ENCODE results near the gene DKC1.
"Not testable (repeated sequence)": the region's sequence is repeated elsewhere in the genome, so short reads cannot be mapped to it uniquely, and the experiment has no call there.

Gene DKC1

GRCh38 chrX:154805696-154806091, 43.0 kb downstream of the DKC1 start:
- no peak for TF ChIP-seq CTCF (IDR thresholded peaks at IDR 0.05; ENCODE audit: low read depth, low read length)
- in situ Hi-C loops (cut with HindIII; ENCODE audit: low sequenced_read_pairs): no loop called here
- DNase-seq (ENCODE audit: low read depth, low spot score): peak; percentile 22
- peak overlapping the region; percentile 47 for H3K4me3 ChIP-seq (ENCODE audit: low read depth, low read length)

GRCh38 chrX:154806837-154807501, 44.3 kb downstream of the DKC1 start:
- in situ Hi-C loops (cut with HindIII; ENCODE audit: low sequenced_read_pairs): no loop called here
- no peak for TF ChIP-seq CTCF (IDR thresholded peaks at IDR 0.05; ENCODE audit: low read depth, low read length)
- no peak overlapping the region for H3K4me3 ChIP-seq (ENCODE audit: low read depth, low read length)
- no peak for DNase-seq (ENCODE audit: low read depth, low spot score)

- in situ Hi-C loops (cut with HindIII; ENCODE audit: low sequenced_read_pairs): no loop called here
- DNase-seq (ENCODE audit: low read depth, low spot score): no peak
- no peak for TF ChIP-seq CTCF (IDR thresholded peaks at IDR 0.05; ENCODE audit: low read depth, low read length)
- H3K4me3 ChIP-seq (ENCODE audit: low read depth, low read length): no peak overlapping the region
These were observed 47.4 kb downstream of the DKC1 start for GRCh38 chrX:154809939-154810665.

GRCh38 chrX:154812341-154813101, 49.9 kb downstream of the DKC1 start:
- no peak for TF ChIP-seq CTCF (IDR thresholded peaks at IDR 0.05; ENCODE audit: low read depth, low read length)
- no peak for DNase-seq (ENCODE audit: low read depth, low spot score)
- in situ Hi-C loops (cut with HindIII; ENCODE audit: low sequenced_read_pairs): no loop called here
- no peak overlapping the region for H3K4me3 ChIP-seq (ENCODE audit: low read depth, low read length)

GRCh38 chrX:154813801-154814200, 51.1 kb downstream of the DKC1 start:
- no peak overlapping the region for H3K4me3 ChIP-seq (ENCODE audit: low read depth, low read length)
- in situ Hi-C loops (cut with HindIII; ENCODE audit: low sequenced_read_pairs): no loop called here
- DNase-seq (ENCODE audit: low read depth, low spot score): no peak
- TF ChIP-seq CTCF (IDR thresholded peaks at IDR 0.05; ENCODE audit: low read depth, low read length): no peak

GRCh38 chrX:154815274-154815818, 52.7 kb downstream of the DKC1 start:
- H3K4me3 ChIP-seq (ENCODE audit: low read depth, low read length): no peak overlapping the region
- in situ Hi-C loops (cut with HindIII; ENCODE audit: low sequenced_read_pairs): no loop called here
- peak; percentile 34 for DNase-seq (ENCODE audit: low read depth, low spot score)
- no peak for TF ChIP-seq CTCF (IDR thresholded peaks at IDR 0.05; ENCODE audit: low read depth, low read length)

GRCh38 chrX:154816326-154816898, 53.7 kb downstream of the DKC1 start:
- in situ Hi-C loops (cut with HindIII; ENCODE audit: low sequenced_read_pairs): not testable (repeated sequence)

GRCh38 chrX:154817048-154817618, 54.5 kb downstream of the DKC1 start:
- H3K4me3 ChIP-seq (ENCODE audit: low read depth, low read length); in situ Hi-C loops (cut with HindIII; ENCODE audit: low sequenced_read_pairs); DNase-seq (ENCODE audit: low read depth, low spot score): not testable (repeated sequence)

More at GRCh38 chrX:154816326-154816898, 53.7 kb downstream of the DKC1 start:
- DNase-seq (ENCODE audit: low read depth, low spot score); H3K4me3 ChIP-seq (ENCODE audit: low read depth, low read length): not testable (repeated sequence)

Data from astrocyte of the spinal cord (primary cell).